Transverse colon (tissue), 3 donors: ENCODE measurements around the gene FXYD2.

Experiments used
- CTCF ChIP-seq, 5 experiments: fragments of 200-600 bp in 3 of 5; fragments of 450-650 bp in 2 of 5; sonication (generic) in 3 of 5; IDR thresholded peaks; 1 replicate in 2 of 5; 2 replicates in 3 of 5; pipeline ENCODE4 v1.5.1; 2016 to 2017; ENCODE audit warnings: antibody characterized with exemption in 5 of 5, inconsistent platforms in 3 of 5, mild to moderate bottlenecking in 2 of 5, moderate library complexity in 1 of 5
- EP300 ChIP-seq: sonication (generic); formaldehyde crosslinking; IDR thresholded peaks from one replicate; pipeline ENCODE4 v1.6.1; 2017; ENCODE audit warnings: antibody characterized with exemption, low read depth

- TF ChIP-seq CTCF (IDR thresholded peaks at IDR 0.05) (no peak), EP300 (no peak)
Measured at GRCh38 chr11:117826832-117827231, 2.3 kb upstream of the FXYD2 start.
